Stimulated activated CD4-positive, alpha-beta T cell treated with anti-CD3 and anti-CD28 coated beads, Interleukin-4, amount 100 ng/mL, for 24 hours (primary cell): ENCODE results near the gene TMEM200A.
"Not testable (repeated sequence)": the region's sequence is repeated elsewhere in the genome, so short reads cannot be mapped to it uniquely, and the experiment has no call there.

Experiments
- DNase-seq: peaks from one replicate; pipeline ENCODE4 v3.0.0-alpha.2; 2020

The TMEM200A gene

DNA sequence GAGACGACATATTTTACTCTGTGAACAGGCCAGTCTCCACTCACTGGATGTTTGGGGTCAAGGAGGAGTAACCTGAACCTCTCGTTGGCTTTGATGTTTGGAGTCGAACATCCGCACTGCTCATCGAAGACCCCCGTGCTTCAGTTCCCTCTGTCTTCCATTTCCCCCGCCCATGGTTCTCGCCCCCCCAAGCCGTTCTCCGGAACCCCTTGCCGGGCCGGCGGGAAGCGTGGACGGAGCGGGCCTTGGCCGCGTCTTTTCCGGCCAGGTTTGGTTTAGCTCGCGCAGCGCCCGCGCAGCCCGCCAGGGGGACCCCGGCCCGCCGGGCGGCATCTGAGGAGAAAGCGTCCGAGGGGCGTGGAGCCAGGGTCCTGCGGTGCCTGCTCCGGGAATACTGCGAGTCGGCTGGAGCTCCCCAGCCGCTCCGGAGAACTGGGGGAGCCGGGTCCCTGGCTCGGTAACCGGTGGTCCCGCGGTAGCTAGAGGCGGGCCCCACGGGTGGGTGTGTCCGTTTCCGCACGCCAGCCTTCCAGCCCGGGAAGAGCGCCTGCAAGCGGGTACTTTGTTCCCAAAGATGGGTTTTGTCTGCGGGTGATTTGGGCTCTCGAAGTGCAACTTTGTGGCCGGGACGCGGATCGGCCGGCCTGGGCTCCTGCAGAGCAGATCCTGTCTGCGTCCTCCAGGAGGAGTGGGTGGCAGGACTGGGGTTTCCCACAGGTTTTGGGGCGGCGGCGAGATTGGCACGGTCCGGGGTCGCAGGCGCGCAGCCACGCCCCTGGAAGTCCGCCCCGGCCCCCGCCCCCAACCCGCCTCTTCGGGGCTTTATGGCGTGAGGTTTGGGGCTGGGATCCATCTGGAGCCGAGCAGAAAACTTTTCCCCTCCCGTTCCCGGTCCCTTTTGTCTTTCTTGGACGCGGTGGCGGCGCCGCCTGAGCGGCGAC, at the start of gene TMEM200A:
Gene TMEM200A (plus strand): TSS at position 852 of the 941 bp plus-strand sequence. CDS start 74,406 bp downstream, outside the sequence.
- DNase-seq = peak; percentile 40

DNA sequence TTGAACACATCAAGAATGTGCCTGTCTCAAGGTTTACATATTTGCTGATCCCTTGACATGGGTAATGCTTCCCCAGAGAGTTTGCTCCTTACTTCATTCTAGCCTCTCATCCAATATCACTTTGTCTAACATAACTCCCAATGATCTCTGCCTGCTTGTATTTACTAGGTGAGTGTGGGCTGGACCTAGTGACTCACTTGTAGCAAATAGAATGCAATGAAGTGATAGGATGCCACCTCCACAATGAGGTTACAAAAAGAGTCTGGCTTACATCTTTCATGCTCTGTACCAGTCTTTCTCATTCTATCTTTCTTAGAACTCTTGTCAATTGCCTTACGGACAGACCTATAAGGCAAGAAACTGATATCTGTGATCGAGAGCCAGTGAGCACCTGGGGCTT, 44.9 kb upstream of the TMEM200A start:
- DNase-seq = no peak

DNA sequence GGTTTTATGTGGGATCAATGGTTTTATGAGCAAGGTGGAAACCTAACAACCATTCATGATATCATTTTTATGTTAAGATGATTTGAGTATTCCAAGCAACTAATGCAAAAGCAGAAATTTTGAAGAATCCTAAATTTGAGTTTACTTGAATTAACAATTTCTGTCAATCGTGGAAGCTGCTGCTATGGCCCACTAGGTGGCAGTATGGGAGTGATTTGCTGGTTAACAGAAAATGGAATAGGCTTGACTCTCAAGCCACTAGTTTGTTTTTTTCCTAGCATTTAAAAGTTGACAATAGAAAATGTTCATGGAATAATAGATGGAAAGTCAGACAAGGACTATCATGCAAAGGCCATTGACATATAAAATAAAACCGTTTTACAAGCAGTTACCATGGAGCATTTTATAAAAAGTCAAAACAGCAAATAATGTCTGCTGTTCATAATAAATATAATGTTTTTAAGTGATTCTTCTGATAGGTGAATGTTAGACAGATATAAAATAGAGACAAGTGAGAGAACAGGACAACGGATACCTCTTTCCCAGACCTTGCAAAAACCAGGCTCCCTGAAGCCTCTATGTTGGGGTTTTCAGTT, 43.0 kb upstream of the TMEM200A start:
- DNase-seq = peak; percentile 61

DNA sequence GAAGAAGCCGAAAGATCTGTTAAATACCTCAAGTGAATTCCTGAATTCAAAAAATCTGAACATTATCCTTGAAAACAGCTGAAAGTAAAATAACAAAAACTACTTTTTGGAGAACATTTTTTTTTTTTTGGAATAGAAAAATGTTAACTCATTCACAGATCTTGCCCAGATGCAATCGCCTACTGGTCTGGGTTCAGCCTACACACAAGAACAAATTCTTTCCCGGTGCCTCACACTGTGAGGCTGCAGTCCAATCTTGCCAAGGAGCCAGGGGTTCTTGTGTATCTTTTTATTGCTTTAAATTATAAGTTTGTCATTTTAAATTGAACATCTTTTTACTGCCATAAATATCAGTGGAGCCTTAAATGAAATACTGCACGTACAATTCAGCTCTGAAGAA, 41.2 kb upstream of the TMEM200A start:
- no peak for DNase-seq

DNA sequence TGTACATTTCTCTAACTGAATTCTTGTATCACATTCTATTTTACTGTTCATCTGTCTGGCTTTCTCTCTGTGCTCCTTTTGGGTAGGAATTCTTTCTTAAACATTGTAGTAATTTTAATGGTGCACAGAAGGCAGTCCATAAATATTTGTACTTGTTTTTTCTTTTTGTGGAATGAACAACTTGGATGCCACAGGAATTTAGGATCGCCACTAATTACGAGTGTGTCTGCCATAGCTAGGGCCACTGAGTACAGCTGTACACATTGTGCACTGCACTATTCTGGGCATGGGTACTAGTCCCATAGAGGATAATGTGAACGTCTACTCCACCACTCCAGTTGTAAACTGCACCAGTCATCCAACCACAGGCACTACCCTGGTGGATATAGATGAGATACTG, 39.3 kb upstream of the TMEM200A start:
- no peak for DNase-seq

DNA sequence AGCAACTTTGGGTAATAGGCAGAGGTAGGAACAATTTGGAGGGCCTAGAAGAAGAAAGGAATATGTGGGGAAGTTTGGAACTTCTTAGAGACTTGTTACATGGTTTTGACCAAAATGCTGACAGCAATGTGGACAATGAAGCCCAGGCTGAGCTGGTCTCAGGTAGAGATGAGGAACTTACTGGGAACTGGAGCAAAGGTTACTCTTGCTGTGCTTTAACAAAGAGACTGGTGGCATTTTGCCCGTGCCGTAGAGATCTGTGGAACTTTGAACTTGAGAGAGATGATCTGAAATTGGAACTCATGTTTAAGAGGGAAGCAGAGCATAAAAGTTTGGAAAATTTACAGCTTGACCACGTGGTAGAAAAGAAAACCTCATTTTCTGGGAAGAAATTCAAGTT, 28.3 kb upstream of the TMEM200A start:
- DNase-seq = no peak

DNA sequence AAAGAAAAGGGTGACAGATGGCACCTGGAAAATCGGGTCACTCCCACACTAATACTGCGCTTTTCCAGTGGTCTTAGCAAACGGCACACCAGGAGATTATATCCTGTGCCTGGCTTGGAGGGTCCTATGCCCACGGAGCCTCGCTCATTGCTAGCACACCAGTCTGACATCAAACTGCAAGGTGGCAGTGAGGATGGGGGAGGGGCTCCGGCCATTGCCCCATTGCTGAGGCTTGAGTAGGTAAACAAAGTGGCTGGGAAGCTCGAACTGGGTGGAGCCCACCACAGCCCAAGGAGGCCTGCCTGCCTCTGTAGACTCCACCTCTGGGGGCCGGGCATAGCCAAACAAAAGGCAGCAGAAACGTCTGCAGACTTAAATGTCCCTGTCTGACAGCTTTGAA, 19.5 kb upstream of the TMEM200A start:
- DNase-seq = not testable (repeated sequence)

DNA sequence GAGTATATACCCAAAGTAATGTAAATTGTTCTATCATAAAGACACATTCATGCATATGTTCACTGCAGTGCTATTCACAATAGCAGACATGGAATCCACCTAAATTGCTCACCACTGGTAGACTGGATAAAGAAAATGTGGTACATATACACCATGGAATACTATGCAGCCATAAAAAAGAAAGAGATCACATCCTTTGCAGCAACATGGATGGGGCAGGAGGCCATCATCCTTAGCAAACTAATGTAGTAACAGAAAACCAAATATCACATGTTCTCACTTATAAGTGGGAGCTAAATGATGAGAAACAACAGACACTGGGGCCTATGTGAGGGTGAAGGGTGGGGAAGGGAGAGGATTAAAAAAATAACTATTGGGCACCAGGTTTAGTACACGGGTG, 11.5 kb upstream of the TMEM200A start:
- DNase-seq = no peak

DNA sequence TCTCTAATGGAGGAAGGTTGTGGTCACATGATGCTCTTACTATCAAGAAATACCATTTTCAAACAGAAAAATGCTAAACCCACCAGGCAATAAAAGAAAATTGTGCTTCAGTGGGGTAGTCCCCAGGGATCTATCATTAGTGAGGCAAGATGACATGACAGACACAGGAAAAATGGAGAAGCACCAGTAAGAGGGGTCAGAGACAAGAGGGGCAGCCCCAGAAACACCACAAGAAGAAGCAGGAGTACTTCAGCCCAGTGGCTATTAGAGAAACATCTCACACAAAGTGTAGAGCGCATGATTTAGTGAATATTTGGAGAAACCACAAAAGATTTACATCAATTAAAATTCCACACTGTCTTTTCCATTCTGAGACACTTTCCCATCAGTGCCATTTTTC, 10.2 kb upstream of the TMEM200A start:
- DNase-seq = no peak

DNA sequence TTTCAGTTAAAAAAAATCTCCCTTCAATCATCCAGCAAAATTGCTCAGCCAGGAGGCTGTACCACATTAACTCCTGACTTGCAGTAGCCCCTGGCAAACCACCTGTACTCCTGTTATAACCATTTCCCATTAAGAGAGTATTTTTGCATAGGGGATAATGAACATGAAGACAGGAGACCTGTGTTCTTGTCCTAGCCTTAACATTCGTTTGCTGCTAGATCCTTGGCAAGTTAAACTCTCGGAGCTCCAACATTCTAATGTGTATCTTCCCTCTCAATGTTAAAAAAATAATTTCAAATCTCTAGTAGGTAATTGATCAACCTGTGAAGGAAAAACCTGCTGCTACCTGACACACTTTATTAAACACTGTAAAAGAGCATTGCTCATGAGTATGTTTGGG, 8.4 kb upstream of the TMEM200A start:
- no peak for DNase-seq

DNA sequence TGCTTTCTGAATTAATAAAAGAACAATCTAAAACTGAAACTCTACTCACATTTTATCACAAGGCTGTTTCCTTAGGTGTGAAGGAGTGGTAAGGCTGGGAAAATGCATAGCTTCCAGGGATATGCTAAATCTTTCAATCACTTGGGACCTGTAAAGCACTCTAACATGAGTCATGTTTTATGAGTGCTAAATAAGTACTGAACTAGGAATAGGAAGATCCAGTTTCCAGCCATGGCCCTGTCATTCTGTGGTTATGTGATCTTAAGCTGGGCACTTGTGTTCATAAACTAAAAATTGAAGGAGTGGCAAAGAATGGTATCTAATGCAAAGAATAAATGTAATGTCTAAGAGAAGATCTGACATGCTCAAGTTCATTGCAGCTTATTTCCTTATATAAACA, 6.1 kb upstream of the TMEM200A start:
- no peak for DNase-seq

DNA sequence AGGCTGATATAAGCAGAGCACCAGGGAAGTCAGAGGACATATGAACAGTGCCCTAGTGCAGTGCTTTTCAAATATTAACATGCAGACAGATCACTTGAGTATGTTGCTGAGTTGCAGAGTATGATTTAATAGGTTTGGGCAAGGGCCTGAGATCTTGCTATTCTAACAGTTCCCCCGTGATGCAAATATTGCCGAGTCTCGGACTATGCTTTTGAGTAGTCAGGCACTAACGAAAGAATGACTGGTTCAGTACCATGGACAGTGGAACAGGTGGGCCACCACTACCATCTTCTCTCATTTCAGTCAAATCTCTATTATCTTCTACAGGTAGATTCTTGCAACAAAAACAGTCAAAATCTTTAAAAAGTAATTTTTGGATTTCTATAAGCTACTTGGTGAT, 3.7 kb upstream of the TMEM200A start:
- DNase-seq = no peak

DNA sequence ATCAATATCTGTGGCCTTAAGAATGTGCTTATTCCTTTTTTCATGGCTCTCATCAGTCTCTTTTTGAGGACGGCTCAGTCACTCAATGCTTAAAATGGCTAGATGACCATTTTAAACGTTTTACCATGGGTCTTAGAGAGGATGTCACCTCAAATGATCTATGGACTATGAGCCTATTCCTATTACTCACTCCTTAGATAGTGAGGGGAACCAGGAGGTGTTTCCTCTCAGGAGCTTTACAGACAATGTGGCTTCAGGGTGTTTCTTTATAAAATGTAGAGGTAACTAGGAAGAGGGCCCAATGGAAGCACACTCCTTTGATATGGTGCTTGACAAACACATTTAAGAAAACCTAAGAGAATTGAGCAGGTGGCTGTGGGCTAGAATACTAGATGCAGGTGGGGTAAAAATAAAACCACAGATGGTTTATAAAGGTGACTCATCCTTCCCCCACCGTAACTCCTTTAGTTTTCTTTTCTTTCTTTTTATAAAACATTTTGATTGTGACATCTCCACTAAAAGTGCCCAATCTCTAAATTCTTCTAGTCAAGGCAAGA, 1.5 kb upstream of the TMEM200A start:
- no peak for DNase-seq

DNA sequence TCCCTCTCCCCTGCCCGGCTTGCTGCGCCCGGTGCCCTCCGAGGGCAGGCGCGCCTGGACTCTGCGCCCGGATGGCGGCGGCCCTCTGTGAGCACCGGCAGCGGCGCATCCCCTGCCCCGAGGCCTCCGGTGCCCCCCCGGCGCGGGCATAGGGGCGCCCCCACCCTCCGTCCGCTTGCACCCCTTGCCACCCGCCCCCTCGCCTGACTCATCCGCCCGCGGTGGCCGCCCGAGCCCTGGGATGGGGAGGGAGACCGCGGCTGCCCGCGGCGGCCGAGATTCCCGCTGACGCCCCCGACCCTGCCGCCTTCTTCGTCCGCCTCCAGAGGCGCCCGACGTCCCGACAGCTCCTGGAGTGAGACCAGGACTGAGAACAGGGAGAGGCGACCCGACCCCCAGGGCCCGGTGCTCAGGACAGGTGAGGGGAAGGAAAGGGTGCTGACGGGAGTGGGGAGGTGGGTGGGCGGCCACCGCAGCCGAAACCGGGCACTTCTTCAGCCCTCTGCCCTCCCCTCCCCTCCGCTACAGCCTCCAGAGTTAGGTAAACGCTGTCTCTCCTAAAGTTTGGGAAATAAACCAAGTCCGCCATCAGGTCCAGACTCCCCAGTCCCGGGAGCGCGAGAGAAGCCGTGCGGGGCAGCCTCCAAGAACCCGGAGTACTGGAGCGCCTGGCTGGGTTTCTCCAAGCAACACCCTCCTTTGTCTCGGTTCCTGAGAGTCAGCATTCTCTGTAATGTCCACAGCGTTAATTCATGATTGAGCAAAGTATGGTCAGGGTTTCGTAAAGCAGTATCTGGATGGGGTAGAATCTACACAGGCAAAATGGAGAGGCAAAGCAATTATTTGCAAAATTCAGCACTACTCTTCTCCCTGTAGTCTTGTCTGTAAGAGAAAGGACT, 539 bp downstream of the TMEM200A start:
- peak; percentile 25 for DNase-seq

DNA sequence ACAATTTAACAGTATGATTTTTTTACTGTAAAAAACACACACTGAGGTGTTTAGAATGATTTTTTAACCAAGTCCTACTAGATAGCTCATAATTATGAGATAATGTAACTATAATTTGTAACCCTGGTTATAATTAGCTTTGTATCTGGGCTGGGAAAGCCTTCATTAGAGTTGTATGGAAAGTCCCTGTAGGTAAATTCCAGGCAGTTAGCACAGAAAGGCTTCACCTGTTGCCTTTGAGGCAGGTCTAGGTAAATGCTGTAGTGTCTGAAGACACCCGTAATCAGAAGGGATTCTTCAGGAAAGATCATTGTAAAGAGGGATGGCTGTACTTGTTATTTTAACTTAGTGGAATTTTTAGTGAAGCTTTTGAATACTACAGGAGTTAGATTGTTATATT, 1.9 kb downstream of the TMEM200A start:
- no peak for DNase-seq

DNA sequence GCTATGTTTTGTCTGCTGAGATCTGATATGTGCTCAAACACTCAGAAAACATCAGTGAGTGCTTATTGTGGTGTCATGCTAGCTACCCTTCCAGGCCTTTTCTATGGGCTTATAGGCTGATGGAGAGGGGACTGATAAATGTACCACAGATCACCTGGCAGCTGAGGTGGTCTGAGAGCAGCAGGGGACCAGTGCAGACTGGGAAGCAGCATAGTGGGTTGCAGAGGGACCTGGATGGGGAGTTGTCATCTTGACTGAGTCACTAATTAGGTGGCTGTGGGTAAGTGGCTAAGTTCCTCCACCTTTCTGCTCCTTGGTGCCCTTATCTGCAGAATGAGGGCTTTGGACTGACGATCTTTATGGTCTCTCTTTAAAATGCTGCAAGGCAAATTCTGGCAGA, 2.8 kb downstream of the TMEM200A start:
- no peak for DNase-seq

DNA sequence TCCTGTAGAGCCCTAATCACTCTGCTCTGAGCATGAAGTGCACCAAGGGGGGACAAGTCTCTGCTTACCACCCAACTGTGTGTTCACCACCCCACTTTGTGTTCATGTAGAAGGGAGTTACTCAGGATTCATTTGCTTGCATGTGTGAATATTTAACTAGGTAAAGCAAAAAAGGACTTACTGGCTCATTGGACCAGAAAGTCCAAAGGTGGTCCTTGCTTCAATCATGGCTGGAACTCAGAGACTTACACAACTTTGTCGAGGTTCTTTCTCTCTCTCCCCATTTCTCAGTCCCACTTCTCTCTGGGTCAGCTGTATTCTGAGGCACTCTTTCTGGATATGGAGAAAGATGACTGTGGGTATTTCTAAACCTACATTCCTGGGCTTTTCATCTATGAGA, 4.0 kb downstream of the TMEM200A start:
- no peak for DNase-seq

DNA sequence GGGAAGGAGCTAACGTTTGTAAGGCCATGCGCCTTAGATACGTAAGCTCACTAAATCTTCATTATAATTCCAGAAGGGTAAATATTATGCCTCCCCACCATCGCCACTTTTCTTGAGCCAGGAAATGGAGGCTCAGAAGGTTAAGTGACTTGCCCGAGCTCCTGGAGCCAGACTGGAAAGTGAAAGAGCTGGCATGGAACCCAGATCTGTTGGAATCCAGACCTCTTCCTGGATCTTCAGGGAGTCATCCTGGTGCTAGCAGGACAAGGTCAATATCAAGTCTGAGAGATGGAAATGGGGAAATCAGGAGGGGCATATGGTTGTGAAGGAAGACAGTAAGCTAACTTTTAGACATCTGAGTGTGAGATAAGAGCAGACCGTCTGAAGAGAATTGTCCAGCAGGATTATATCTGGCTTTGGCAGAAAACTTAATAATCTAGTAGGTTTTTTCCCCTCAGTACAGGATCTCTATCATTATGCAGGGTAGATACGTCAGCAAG, 6.2 kb downstream of the TMEM200A start:
- DNase-seq = no peak

DNA sequence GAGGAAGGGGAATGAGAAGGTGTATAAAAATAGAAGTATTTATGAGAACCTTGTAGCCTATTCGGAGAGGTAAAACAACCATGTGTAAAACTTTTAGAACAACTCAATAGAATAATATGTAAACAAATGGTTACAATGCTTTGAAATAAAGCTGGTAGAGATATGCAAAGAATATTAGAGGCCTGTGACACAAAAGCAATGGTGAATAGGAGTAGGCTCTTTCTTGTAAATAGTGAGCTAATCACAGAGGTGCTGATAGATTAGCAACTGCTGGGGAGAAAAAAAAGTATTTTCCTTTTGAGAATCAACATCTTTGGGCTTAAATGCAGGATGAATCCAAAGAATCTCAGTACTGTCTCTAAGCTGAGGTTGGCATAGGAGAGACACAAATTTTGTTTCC, 7.0 kb downstream of the TMEM200A start:
- no peak for DNase-seq

DNA sequence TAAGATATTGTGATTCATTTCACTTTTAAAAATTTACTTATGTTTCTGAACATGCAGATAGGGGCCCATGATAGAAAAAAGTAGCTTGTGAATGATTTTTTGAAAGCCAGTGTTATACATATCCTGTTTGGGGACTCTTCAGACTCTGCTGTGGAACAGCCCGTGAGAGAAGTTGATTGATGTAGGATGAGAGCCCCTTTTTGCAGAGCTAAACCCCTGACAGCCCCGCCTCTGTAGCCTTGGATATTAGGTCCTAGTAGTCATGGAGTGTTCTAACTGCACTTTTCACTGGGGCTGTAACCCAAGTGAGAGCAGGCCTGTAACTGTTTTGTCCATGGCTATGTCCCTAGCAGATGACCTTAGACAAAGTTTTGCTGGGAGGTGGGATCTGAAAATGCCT, 8.2 kb downstream of the TMEM200A start:
- no peak for DNase-seq

DNA sequence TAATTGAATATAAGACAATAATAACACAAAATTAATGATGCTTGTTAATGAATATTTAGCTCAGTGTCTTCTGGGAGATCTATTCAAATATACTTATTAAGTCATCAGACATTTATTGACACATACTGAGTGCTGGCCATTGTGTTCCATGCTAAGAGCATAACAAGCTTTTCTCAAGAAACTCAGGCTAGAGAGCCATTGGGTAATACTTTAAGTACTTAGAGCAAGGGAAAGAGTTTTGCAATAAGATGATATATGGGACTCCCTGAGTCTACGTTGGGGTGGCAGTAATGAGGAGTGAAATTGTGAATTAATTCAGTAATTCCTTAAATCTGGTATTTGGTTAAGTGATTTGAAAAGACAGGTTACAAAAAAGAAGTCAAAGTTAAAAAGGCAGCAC, 11.1 kb downstream of the TMEM200A start:
- no peak for DNase-seq

DNA sequence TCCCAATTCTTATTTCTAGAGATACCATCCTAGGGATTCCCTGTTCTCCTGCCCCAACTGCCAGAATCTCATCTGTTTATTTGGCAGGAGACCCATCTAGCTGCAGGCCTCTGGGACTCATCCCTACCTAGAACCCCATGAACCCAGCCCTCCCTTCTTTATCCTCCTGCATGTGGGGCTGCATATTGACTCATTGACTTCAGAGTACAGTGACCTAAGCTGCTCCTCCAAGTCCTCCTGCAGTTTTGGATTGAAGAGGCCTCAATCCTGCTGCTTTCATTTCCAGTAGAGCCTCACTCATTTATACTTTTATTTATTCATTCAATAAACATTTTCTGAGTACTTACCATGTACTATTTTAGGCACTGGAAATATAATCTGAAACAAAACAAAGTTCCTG, 11.6 kb downstream of the TMEM200A start:
- no peak for DNase-seq

DNA sequence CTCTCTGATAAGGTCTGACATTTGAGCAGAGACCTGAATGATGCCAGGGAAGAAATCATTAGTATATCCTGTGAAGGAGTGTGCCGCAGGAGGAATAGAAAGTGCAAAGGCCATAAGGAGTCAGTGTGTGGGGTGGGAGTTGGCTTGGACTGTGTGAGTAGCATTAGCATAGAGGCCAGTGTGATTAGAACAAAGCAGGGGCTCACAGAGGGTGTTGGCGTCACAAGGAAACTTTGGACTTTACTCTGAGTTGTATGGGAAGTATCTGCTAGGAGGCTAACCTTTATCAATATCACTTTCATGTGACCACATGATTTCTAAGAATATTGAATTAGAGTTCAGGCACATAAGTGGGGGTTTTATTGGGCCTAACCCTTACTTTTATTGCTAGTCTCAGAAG, 12.1 kb downstream of the TMEM200A start:
- no peak for DNase-seq
